VCaP (cell line): ENCODE data around the gene CIZ1.

Experiments
- H3K27ac ChIP-seq: fragments of 450-650 bp; 2 replicates; pipeline ENCODE4 v1.5.1; 2017
- CTCF ChIP-seq: fragments of 450-650 bp; conservative IDR thresholded peaks from 2 replicates; pipeline ENCODE4 v1.5.1; 2017; ENCODE audit warnings: mild to moderate bottlenecking, moderate library complexity

Gene CIZ1

DNA sequence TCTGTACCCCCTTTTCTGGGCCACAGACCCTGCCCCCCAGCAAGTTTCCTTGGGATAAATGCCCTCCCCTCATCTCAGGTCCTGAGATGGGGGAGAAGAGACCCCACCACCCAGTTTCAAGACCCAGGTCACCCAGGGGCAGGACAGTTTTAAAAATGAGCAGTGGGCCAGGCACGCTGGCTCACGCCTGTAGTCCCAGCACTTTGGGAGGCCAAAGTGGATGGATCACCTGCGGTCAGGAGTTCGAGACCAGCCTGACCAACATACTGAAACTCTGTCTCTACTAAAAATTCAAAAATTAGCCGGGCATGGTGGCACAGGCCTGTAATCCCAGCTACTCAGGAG, 69.9 kb downstream of the CIZ1 start:
- no peak for TF ChIP-seq CTCF

GRCh38 chr9:128120741-128121465, 70.5 kb downstream of the CIZ1 start:
- no peak overlapping the region for H3K27ac ChIP-seq

More for the DNA sequence above, 69.9 kb downstream of the CIZ1 start:
- no peak overlapping the region for H3K27ac ChIP-seq

GRCh38 chr9:128120061-128120740, 71.2 kb downstream of the CIZ1 start:
- H3K27ac ChIP-seq, result no peak overlapping the region
- no peak for TF ChIP-seq CTCF

More at GRCh38 chr9:128120741-128121465, 70.5 kb downstream of the CIZ1 start:
- no peak for TF ChIP-seq CTCF

DNA sequence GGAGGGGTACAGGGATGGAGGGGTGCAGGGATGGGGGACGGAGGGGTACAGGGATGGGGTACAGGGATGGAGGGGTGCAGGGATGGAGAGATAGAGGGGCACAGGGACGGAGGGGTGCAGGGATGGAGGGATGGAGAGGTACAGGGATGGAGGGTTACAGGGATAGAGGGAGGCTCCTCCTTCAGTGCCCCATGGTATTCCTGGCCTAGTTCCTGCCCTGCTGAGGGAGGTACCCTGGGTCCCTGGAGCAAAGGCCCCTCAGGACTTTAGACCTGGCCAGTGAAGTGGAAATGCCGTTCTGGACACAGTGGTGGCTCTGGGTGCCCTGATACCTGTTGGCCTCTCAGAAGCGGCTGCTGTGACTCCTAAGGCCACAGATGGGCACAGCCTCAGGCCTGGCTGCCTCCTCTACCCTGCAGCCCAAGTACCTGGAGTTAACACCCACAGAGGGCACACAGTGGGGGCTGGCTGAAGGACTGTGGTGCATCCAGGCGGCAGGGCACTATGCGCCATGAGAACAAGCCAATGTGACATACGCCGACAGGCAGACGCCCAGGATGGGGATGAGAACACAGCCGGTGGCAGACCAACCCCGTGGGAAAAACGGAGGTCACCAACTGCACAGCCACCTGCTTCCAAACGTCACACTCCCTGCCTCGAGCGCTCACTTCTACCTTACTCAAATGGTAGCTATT, 72.3 kb downstream of the CIZ1 start:
- TF ChIP-seq CTCF, result no peak

DNA sequence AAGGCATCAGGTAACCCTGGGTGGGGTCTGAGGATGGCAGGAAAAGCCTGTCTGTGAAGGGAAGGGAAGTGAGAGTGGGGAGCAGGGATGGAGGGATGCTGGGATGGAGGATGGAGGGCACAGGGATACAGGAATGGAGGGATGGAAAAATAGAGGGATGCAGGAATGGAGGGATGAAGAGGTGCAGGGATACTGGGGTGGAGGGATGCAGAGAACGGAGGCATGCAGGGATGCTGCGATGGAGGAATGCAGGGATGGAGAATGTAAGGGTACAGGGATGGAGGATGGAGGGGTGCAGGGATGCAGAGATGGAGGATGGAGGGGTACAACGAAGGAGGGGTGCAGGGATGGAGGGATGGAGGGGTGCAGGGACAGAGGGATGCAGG, 72.9 kb downstream of the CIZ1 start:
- H3K27ac ChIP-seq, result peak overlapping the region; percentile 62
- no peak for TF ChIP-seq CTCF

More for the DNA sequence above, 72.3 kb downstream of the CIZ1 start:
- no peak overlapping the region for H3K27ac ChIP-seq

GRCh38 chr9:128117613-128118471, 73.5 kb downstream of the CIZ1 start:
- TF ChIP-seq CTCF, result peak; percentile 100
- peak overlapping the region; percentile 62 for H3K27ac ChIP-seq
